Transverse colon (tissue), 4 donors: ENCODE data around the gene MC4R. TPM values are rescaled to one million over a fixed set of nuclear protein-coding genes. Genes with fewer than 3 reads are reported as not detected.

Experiments used
- DNase-seq: peaks from one replicate; pipeline ENCODE4 v3.0.0-alpha.2; 2019
- H3K27ac ChIP-seq, 4 donors: fragments of 200-600 bp; sonication (generic); 2 replicates each; pipeline ENCODE4 v1.5.1; 2016 to 2018; ENCODE audit warnings: inconsistent platforms in 4 of 4
- H3K27me3 ChIP-seq: fragments of 200-600 bp; sonication (generic); 2 replicates; pipeline ENCODE4 v1.5.1; 2017; ENCODE audit warnings: inconsistent platforms
- H3K36me3 ChIP-seq, 4 donors: fragments of 200-600 bp; sonication (generic); 2 replicates each; pipeline ENCODE4 v1.5.1; 2017 to 2019; ENCODE audit warnings: inconsistent platforms in 4 of 4
- H3K4me1 ChIP-seq, 4 donors: fragments of 200-600 bp; sonication (generic); 2 replicates each; pipeline ENCODE4 v1.5.1; 2017 to 2020; ENCODE audit warnings: inconsistent platforms in 4 of 4
- H3K4me3 ChIP-seq, 4 donors: fragments of 200-600 bp; sonication (generic); 1 replicate in 1 of 4; 2 replicates in 3 of 4; pipeline versions ENCODE4 v1.5.1 to v1.6.1; 2017 to 2019; ENCODE audit warnings: inconsistent platforms in 4 of 4
- H3K9me3 ChIP-seq, 2 donors: fragments of 200-600 bp; sonication (generic); 2 replicates each; pipeline ENCODE4 v1.5.1; 2017 to 2019; ENCODE audit warnings: inconsistent platforms in 2 of 2
- EP300 ChIP-seq: sonication (generic); formaldehyde crosslinking; IDR thresholded peaks from one replicate; pipeline ENCODE4 v1.6.1; 2017; ENCODE audit warnings: antibody characterized with exemption, low read depth
- POLR2A ChIP-seq: fragments of 450-650 bp; IDR thresholded peaks from one replicate; pipeline ENCODE4 v1.6.1; 2016; ENCODE audit warnings: antibody characterized with exemption, mild to moderate bottlenecking, moderate library complexity
- POLR2AphosphoS5 ChIP-seq, 3 donors: sonication (generic); formaldehyde crosslinking; IDR thresholded peaks; one replicate each; pipeline ENCODE4 v1.6.1; 2016; ENCODE audit warnings: antibody characterized with exemption in 3 of 3
- WGBS, 2 donors: methylation state at CpG; one replicate each; pipeline ENCODE4 v1.1.5; 2018; ENCODE audit warnings: low coverage in 1 of 2; 5-methylcytosine and 5-hydroxymethylcytosine counted together
- in situ Hi-C, 4 donors: fragments of 200-750 bp; cut with MboI; loops; one replicate each; pipeline versions ENCODE4 v1.15.0 to v1.15.1; 2017; ENCODE audit warnings: low sequenced_read_pairs in 3 of 4, low pct_ligation_motif_present in 1 of 4, low pct_unique_long_range_greater_than_20kb in 1 of 4
- intact Hi-C: fragments of 100-400 bp; cut with DNase I; formaldehyde crosslinking; loops from one replicate; pipeline ENCODE4 v1.15.1; 2023; ENCODE audit warnings: low total_unique reads
- total RNA-seq, 4 donors: library from RNA; depleted of rRNA; stranded (reverse); fragments of >200 nt; gene quantifications; one replicate each; pipeline ENCODE4 v1.1.0, GENCODE V29; 2016
- TF ChIP-seq, protein P1 (sequence below), 5 experiments: fragments of 200-600 bp in 3 of 5; fragments of 450-650 bp in 2 of 5; sonication (generic) in 3 of 5; IDR thresholded peaks; 1 replicate in 2 of 5; 2 replicates in 3 of 5; pipeline ENCODE4 v1.5.1; 2016 to 2017; ENCODE audit warnings: antibody characterized with exemption in 5 of 5, inconsistent platforms in 3 of 5, mild to moderate bottlenecking in 2 of 5, moderate library complexity in 1 of 5

The MC4R gene
- total RNA-seq, 4 donors from 2014 or later: not detected

DNA sequence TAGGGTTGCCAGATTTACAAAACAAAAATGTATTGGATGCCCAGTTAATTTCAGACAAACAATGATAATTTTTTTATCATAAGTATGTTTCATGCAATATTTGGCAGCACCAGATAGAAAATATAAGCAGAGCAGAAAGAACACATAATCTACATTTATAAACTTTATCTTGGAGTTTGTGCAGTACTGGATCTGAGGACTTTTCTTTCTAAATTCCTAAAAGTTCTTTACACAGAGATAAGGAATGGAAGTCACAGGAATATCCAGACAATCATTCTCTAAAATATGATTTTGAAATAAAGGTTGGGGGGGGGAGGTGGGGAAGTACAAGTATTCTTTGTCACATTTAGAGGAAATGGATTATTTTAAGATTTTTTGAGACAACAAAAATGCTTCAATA, 28.8 kb upstream of the MC4R start:
- H3K9me3 ChIP-seq: no peaks in the 10 kb centered on the region
- DNase-seq: no peak
- no peak overlapping the region for H3K4me3 ChIP-seq
- in situ Hi-C loops (loop anchor here in 1 of 4 donors (25.0 kb wide), 1 partner anchor 314 kb away; no protein-coding TSS in a partner anchor), intact Hi-C loops (no loop called here)
- H3K27ac ChIP-seq: no peak overlapping the region
- H3K4me1 ChIP-seq: no peaks in the 10 kb centered on the region
- TF ChIP-seq POLR2AphosphoS5 (IDR thresholded peaks at IDR 0.05) (no peak), EP300 (no peak), POLR2A (no peak)
- TF ChIP-seq, protein P1, sequence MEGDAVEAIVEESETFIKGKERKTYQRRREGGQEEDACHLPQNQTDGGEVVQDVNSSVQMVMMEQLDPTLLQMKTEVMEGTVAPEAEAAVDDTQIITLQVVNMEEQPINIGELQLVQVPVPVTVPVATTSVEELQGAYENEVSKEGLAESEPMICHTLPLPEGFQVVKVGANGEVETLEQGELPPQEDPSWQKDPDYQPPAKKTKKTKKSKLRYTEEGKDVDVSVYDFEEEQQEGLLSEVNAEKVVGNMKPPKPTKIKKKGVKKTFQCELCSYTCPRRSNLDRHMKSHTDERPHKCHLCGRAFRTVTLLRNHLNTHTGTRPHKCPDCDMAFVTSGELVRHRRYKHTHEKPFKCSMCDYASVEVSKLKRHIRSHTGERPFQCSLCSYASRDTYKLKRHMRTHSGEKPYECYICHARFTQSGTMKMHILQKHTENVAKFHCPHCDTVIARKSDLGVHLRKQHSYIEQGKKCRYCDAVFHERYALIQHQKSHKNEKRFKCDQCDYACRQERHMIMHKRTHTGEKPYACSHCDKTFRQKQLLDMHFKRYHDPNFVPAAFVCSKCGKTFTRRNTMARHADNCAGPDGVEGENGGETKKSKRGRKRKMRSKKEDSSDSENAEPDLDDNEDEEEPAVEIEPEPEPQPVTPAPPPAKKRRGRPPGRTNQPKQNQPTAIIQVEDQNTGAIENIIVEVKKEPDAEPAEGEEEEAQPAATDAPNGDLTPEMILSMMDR (IDR thresholded peaks at IDR 0.05): no peak
- no peaks in the 10 kb centered on the region for H3K36me3 ChIP-seq
- no peaks in the 10 kb centered on the region for H3K27me3 ChIP-seq

DNA sequence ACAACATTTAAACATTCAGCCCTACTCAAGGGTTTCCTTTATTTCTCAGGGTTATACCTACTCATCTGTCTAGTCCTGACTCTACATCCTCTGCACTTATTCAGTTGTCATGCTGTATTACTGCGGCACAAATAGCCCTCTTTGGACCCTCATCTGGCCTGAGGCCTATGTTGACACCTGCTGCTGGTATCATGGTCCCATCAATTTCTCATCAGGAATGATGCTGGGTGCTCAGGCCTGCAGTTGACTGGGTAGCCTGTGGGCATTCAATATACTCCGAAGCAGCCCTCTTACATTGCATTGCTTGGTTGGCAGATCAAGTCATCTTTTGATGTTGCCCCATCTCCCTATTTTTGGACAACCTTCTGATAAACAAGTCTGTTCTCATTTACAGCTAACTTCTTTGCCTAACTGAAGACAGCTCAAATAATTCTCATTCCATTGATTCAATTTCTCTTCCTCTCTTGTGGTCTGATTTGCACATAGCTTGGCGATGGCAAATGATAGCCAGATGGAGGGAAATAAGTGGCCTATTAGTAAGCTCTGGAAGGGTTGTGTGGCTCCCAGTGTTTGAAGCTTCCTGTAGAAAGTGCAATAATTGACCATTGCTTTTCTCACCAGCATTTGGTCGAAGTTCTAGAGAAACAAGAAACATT, 19.1 kb upstream of the MC4R start:
- no peaks in the 10 kb centered on the region for H3K36me3 ChIP-seq
- no peaks in the 10 kb centered on the region for H3K27me3 ChIP-seq
- intact Hi-C loops: no loop called here
- no peaks in the 10 kb centered on the region for H3K4me1 ChIP-seq
- H3K27ac ChIP-seq: no peak overlapping the region
- H3K4me3 ChIP-seq: no peak overlapping the region
- 76 to 83% methylated on average over 4 of the region's 4 CpGs for WGBS, 2 donors
- no peak for TF ChIP-seq POLR2A
- TF ChIP-seq, protein P1 (IDR thresholded peaks at IDR 0.05): no peak
- no peak for TF ChIP-seq EP300
- TF ChIP-seq POLR2AphosphoS5 (IDR thresholded peaks at IDR 0.05): no peak
- in situ Hi-C loops: loop anchor here in 1 of 4 donors (10.0 kb wide), 1 partner anchor 57 kb away; no protein-coding TSS in a partner anchor
- no peaks in the 10 kb centered on the region for H3K9me3 ChIP-seq
- no peak for DNase-seq

DNA sequence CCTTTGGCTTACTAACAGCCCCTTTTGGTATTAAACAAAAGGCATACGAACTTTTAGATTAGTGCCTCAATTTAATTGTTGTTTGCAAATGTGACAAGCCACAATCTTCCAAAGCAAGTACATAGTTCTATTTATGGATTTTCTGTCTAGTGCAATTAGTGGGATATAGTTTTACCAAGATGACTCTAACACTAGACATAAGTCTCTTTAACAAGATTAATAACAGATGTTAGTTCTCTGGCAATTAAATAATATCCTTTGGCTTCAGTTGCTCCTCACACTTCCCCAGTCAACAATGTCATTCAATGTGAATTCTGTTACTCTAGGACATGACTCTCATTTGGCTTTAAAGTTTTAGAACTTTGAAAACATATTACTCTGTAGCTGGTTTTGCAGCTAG, 16.7 kb upstream of the MC4R start:
- intact Hi-C loops: no loop called here
- in situ Hi-C loops: no loop called here
- no peak overlapping the region for H3K27ac ChIP-seq
- no peak for TF ChIP-seq POLR2AphosphoS5 (IDR thresholded peaks at IDR 0.05)
- TF ChIP-seq, protein P1 (IDR thresholded peaks at IDR 0.05): no peak
- TF ChIP-seq EP300: no peak
- TF ChIP-seq POLR2A: no peak
- no peaks in the 10 kb centered on the region for H3K36me3 ChIP-seq
- H3K9me3 ChIP-seq: no peaks in the 10 kb centered on the region
- no peaks in the 10 kb centered on the region for H3K4me1 ChIP-seq
- 52 to 53% methylated on average over 1 of the region's 1 CpG for WGBS, 2 donors
- no peak for DNase-seq
- H3K27me3 ChIP-seq: no peaks in the 10 kb centered on the region
- H3K4me3 ChIP-seq: no peak overlapping the region

DNA sequence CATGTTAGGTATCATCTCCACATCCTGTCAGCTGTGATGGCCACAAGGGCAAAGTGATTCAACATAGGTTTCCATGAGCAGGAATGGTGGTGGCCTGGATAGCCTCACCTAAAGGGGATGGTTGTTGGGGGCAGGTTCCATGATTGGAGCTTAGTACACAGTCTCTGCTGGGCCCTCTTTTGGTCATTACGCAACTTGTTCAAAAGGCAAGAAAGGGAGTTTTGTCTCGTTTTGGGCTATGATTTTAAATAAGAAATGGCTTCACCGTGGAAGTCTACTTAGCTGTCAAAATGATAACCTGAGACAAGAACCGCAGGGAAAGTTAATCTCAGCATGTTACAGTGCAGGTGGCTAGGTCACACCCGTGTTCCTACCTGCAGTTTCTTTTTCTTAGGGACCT, 13.1 kb upstream of the MC4R start:
- H3K27me3 ChIP-seq: no peaks in the 10 kb centered on the region
- no peaks in the 10 kb centered on the region for H3K9me3 ChIP-seq
- H3K27ac ChIP-seq: no peak overlapping the region
- in situ Hi-C loops (no loop called here), intact Hi-C loops (no loop called here)
- WGBS, 2 donors: 77 to 81% methylated on average over 4 to 5 of the region's 5 CpGs
- no peaks in the 10 kb centered on the region for H3K4me1 ChIP-seq
- H3K36me3 ChIP-seq: no peaks in the 10 kb centered on the region
- DNase-seq: no peak
- H3K4me3 ChIP-seq: no peak overlapping the region
- TF ChIP-seq POLR2AphosphoS5 (IDR thresholded peaks at IDR 0.05): no peak
- TF ChIP-seq POLR2A: no peak
- TF ChIP-seq, protein P1 (IDR thresholded peaks at IDR 0.05): no peak
- TF ChIP-seq EP300: no peak
